NCI-H446 treated with DMSO at 0.1 percent for 48 hours (cell line): ENCODE results near the gene GP9.
A peak's percentile ranks its signal among the peaks of the same experiment; 100 is the strongest.
"Not testable (repeated sequence)": the region's sequence is repeated elsewhere in the genome, so short reads cannot be mapped to it uniquely, and the experiment has no call there.

ENCODE experiments used
- DNase-seq: peaks from one replicate; lab custom pipeline; 2025; lab: John Stamatoyannopoulos, UW

GP9 gene

DNA sequence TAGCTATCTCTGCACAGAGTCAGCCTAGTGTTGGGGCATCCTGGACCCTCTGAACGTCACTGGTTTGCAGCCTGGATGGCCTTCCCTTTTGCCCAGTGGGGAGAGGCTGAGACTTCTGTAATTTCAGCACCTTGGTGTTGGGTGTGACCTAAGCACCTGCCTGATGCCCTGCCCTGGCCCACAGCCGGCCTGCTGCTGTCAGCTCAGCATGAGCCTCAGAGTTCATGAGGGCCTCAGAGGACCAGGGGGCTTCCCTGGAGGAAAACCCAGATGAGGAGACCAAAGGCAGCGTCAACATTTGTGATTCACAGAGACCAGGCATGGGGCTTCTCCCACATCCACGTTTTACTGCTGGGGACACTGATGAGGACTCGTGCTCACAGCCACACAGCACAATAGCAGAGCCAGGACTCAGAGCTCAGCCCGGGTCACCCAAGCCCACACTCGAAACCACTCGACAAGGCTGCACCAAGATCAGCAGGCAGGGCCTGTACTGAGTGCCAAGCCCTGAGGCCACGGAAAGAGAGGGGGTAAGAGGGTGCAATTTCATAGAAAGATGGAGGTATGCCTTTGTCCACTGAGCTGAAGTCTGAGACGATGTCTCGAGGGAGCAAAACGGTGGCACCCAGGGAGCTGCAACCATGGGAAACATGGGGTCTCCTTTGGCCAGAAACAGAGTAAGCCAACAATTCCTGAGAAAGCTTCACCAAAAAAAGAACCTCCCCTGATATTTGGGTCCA, 9.9 kb upstream of the GP9 start:
- DNase-seq = no peak

DNA sequence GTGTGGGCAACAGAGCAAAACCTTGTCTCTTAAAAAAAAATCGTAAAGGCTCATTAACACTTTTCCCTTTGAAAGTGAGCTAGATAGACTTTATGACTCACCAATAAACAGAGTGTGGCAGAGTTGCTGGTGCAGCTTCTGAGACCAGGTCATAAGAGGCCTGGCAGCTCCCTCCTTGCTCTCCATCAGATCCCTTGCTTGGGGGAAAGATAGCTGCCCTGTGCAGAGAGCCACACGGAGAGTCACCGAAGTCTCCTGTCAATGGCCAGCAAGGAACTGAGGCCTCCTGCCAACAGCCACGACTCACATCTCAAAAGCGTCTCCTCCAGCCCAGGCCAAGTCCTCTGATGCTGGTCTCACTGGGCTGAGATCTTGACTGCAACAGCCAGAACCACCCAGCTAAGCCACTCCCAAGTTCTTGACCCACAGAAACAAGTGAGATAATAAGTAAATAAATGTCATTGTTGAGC, 8.7 kb upstream of the GP9 start:
- DNase-seq = no peak

DNA sequence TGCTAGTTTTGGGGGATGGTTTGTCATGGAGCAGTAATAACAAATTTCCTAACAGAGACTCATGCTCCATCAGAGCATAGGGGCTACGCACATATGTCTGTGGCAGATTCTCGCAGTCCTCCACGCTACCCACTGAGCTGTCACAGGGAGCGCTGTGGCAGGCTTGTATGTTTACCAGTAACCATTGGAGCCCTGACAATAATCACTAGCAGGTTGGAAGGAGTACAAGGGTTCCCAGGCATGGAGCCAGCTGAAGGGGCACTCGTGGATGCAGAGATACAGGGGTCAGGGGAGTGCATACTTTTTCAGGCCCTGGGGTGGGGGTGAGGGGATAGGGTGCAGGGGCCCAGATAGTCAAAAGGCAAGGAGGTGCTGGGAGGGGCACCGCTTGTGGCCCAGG, 7.9 kb upstream of the GP9 start:
- peak; percentile 13 for DNase-seq

DNA sequence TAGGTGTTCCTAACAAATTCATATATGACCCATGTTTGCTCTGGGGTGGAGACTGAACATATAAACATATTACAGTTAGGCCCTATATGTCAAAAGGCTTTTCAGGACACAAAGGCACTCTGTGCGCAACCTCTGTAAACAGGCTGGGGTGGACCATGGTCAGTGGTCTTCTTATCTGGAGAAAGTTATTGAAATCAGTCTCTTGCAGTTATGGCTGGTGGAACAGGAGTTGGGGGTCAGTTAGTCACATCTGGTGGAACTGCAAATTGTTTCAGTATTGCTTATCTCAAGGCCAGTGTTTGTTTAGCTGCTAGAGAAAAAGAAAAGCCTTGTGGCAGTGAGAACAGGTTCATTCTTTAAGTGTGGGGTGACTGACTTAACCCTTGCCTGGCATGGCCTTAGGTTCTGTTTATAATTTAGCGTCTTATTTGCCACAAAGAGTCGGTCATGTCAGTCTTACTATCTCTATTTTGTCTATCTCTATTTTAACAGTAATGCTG, 5.9 kb upstream of the GP9 start:
- no peak for DNase-seq

DNA sequence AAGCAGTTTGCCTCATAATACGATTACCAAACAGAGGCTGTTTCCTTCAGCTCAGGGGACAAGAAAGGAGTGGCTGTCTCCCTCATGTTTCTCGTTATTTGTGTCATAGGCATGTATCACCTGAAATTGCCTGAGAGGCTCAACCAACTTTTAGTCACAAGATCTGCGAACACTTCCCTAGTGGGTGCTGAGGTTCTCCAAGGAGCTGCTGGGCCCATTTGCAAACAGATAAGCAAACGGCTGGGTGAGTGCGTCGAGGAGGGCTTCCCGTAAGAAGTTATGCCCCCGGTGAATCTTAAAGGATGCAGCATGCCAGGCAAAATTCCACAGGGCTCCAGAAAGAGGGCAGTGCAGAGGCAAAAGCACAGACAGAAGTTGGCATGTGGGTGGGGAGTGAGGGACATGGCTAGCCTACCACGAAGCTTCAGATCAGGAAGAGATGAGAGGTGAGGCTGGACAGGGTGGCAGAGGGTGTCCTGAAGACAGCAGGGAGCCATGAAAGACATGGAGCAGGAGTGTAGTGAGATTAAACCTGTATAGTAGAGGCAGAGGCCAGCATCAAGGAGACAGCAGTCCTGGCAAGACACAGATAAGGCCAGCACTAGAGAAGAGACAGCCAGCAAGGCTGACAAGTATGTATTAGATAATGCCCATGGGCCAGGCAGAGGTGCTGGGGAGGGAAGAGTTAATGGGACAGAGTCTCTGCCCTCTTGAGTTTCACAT, 4.0 kb upstream of the GP9 start:
- no peak for DNase-seq

DNA sequence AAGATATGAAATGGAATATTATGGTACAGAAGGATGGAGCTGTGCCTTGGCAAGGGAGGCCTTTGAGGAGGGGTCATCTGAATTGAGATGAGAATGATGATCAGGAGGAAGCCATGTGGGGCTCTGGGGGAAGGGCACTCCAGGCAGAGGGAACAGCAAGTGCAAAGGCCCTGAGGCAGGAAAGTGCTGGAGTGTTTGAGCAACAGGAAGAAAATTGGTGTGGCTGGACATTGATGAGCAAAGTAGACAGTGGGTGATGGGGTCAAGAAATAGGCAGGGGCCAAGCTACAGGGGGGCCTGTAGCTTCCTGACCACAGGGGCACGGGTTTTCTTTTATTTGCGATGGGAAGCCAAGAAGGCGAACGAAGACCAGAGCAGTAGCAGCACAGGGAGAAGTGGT, 3.3 kb upstream of the GP9 start:
- DNase-seq = no peak

DNA sequence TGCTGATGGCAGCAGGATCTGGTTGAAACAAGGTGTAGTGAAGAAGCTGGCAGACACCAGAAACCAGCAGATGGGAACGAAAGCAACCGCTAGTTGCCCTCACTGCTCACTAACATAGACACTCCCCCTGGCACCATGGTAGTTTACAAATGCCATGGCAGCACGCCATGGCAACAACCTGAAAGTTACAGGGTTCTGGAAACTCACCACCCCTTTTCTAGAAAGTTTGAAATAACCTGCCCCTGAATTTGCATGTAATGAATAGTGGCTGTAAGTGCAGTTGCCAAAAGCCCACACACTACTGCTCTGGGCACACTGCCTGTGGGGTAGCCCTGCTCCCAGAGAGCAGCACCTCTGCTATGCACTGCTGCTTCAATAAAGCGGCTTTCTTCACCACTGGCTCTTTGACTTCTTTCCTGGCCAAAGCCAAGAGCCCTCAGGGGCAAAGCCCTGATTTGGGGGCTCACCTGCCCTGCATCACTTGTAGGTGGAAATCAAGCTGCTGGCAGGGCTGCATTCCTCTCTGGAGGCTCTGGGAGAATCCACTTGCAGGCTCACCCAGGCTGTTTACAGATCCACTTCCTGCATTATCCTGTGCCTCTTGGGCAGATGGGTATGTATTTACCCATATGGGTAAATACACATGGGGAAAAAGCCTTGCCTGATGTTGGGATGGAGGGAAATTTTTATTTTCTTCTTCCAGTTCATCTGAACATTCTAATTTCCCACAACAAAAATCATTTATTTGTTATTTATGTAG, 2.0 kb upstream of the GP9 start:
- no peak for DNase-seq

DNA sequence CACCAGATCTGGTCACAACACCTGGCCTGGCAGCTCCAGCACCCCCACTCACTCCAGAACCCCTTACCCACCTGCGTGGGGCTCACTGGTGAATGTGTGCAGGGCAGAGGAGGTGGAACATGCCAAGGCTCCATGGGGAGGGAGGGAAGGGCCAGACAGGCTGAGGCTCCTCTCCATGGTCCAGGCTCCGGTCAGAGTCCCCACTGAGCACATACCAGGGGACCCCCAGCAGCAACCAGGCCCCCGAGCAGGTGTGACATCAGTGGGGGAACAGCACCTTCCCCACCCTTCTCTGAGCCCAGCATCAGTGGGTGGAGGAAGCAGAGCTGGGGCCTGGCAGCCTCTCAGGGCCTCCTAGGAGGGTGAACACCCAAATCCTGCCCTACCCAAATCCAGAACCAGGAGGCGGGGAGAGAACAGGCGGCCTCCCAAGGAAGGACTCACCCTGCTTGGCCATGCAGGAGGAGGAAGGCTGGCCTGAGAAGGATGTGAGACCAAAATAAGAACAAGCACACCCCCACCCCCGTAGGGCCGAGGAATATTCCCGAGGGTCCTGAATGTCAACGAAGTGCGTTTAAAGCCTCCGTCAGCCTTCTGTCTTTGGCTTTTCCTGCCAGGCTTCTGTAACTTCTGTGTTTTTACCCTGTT, 1.1 kb upstream of the GP9 start:
- no peak for DNase-seq

DNA sequence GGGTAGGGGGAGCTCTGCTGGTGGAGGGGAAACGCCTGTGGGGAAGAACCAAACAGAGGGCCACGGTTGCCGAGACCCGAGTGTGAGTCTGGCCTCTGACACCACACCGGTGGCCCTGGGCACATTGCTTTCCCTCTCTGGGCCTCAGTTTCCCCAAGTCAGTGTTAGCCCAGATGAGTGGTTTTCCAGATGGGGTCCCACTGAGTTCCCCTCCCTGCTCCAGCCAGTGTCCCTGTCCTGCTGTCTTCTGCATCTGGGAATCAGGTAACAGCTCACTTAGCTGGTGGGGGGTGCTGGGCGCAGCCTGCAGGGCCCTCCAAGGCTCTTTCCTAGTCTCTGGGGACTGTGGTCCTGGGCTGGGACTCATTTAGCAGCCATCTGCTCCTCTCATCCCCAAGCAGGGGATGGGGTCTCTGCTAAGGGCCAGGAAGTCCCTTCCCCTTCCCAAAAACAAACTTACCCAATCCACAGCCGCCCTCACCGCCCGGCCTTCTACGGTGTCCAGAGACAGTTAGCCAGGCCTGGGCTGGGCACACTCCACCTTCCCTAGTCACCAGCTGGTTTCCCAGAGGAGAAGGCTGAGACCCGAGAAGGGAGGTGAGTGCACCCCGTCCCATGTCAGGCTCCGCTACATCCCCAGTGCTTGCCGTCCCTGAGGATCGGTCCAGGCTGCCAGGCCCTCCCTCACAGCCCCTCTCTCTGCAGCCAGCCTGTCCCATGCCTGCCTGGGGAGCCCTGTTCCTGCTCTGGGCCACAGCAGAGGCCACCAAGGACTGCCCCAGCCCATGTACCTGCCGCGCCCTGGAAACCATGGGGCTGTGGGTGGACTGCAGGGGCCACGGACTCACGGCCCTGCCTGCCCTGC, 676 bp downstream of the GP9 start:
- DNase-seq = no peak

DNA sequence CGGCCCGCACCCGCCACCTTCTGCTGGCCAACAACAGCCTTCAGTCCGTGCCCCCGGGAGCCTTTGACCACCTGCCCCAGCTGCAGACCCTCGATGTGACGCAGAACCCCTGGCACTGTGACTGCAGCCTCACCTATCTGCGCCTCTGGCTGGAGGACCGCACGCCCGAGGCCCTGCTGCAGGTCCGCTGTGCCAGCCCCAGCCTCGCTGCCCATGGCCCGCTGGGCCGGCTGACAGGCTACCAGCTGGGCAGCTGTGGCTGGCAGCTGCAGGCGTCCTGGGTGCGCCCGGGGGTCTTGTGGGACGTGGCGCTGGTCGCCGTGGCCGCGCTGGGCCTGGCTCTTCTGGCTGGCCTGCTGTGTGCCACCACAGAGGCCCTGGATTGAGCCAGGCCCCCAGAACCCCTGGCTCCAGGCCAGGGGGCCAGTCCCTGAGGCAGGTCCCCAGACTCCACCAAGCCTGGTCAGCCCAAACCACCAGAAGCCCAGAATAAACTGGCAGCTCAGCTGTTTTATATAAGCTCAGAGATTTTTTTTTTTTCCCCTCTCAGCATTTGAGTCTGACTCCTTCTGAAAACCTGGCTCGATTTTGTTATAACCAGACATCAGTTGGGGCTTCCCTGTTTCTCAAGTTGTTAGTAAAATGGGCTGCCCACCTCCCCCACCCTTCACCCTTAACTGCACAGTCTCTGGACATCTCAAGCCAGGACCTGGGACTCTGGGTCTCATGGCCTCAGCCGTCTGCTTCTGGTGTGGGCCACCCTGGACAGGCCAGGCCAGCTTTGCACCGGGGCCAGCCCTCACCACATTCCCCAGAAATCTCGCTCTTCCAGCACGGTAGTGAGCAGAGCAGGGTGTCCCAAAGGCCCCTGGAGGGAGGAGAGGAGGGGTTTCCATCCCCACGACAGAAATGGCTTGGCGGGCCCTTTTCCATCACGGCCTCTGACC, 1.6 kb downstream of the GP9 start:
- no peak for DNase-seq

DNA sequence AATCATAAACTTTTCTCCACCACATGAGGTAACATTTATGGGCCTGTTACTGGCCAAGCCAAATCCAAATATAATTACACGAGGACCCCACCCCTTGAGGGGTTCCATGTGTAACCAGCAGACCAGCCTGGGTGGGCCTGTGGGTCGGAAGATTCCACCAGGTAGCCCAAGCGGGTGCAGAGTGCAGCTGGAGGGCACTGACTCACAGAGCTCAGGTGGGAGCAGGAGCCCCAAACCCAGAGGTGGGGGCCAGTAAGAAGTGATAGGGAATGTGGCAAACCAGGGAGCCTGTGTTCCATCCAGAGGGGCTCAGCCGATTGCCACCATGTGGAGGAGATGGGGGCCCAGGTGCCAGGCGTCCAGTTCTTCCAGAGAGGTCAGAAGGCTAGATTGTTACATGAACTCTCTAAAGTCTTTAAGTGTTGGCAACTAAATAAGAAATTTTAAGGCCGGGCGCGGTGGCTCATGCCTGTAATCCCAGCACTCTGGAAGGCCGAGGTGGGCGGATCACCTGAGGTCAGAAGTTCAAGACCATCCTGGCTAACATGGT, 2.6 kb downstream of the GP9 start:
- DNase-seq = no peak

DNA sequence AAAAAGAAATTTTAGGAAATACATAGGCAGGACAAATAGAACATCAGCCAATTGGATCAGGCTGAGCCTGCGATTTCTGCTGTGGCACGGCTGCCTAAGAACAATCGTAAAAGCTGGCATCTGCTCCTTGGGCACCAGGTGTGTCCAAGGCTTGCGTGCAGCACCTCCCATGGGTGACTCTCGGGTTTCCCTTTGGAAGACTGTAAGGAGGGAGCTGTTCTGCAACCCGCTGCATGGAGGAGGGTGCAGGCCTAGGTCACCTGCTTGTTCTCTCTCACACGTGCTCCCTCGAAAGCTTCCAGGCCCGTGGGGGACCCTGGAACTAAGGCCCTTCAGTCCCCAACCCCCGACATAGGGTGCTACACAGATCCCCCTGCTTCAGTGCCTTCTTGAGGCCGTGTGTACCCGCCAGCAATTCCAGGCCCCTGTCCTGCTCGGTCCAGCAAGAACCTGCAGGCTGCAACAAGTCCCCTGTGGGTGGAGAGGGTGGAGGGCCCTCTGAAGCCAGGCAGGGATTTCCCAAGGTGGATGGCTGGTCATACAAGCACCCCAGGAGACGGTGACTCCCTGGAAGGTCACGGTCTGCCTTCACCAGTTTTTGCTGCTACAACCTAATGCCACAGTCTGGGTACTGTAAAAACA, 3.4 kb downstream of the GP9 start:
- no peak for DNase-seq

DNA sequence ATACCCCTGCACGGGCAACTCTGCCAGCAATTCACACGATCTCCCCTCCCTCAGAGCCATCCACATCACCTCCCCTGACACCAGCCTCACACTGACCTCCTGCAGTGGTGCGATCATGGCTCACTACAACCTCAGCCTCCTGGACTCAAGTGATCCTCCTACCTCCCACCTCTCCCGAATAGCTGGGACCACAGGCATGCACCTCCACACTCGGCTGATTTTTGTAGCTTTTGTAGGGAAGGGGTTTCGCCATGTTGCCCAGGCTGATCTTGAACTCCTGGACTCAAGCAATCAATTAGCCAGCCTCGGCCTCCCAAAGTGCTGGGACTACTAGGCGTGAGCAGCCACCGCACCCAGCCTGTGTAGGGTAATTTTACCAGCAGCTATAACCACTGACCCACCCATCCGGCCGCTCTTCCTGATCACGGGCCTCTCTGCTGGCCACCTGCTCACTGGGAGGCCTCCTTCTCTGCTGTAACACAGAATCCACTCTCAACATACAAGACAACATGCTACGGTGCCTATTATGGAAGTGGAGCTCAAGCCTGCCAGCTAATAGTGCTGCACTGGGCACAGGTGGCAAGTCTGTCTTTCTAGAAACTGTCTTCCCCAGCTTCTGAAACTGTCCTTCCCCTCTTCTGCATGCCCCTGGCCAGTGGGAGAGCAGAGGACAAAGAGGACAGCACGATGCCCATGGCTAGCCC, 4.6 kb downstream of the GP9 start:
- DNase-seq = no peak

DNA sequence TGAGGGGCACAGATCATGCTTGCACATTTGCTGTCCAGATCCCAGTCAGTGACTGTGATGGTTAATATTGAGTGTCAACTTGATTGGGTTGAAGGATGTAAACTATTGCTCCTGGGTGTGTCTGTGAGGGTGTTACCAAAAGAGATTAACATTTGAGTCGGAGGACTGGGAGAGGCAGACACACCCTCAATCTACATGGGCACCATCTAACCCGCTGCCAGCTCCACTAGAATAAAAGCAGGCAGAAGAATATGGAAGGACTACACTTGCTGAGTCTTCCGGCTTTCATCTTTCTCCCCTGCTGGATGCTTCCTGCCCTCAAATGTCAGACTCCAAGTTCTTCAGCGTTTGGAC, 5.1 kb downstream of the GP9 start:
- DNase-seq = no peak

DNA sequence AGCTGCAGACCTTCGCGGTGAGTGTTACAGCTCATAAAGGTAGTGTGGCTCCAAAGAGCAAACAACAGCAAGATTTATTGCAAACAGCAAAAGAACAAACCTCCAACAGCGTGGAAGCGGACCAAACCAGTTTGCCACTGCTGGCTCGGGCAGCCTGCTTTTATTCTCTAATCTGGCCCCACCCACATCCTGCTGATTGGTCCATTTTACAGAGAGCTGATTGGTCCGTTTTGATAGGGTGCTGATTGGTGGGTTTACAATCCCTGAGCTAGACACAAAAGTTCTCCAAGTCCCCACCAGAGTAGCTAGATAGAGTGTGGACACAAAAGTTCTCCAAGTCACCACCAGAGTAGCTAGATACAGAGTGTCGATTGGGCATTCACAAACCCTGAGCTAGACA, 7.1 kb downstream of the GP9 start:
- not testable (repeated sequence) for DNase-seq

DNA sequence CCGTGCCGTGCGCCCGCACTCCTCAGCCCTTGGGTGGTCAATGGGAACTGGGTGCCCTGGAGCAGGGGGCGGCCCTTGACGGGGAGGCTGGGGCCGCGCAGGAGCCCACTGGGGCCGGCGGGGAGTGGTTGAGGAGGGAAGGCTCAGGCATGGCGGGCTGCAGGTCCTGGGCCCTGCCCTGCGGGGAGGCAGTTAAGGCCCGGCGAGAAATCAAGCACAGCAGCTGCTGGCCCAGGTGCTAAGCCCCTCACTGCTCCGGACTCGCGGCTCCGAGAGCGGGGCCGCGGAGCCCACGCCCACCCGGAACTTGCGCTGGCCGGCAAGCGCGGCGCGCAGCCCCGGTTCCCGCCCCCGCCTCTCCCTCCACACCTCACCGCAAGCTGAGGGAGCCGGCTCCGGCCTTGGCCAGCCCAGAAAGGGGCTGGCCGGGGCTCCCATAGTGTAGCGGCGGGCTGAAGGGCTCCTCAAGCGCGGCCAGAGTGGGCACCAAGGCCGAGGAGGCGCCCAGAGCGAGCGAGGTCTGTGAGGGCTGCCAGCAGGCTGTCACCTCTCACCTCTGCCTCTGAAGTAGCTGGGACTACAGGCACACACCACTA, 7.8 kb downstream of the GP9 start:
- DNase-seq = no peak

DNA sequence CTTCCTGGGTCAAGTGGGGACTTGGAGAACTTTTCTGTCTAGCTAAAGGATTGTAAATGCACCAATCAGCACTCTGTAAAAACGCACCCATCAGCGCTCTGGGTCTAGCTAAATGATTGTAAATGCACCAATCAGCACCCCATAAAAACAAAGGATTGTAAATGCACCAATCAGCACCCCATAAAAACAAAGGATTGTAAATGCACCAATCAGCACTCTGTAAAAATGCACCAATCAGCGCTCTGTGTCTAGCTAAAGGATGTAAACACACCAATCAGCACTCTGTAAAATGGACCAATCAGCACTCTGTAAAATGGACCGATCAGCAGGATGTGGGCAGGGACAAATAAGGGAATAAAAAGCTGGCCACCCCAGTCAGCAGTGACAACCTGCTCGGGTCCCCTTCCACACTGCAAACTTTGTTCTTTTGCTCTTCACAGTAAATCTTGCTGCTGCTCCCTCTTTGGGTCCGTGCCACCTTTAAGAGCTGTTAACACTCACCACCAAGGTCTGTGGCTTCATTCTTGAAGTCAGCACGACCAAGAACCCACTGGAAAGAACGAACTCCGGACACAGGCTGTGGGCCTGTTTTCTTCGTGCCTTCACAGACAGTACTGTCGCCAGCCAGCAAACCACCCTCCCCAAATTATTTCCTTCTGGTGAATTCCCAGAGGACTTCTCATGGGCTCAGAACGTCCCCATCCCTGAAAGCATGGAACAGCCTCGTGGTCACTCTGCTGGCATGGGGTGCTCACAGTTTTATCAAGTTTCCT, 8.9 kb downstream of the GP9 start:
- not testable (repeated sequence) for DNase-seq
